NCI-H1694 (cell line): ENCODE data around the gene ZBTB32.

ENCODE experiments used
- DNase-seq: peaks from one replicate; lab custom pipeline; 2025; lab: John Stamatoyannopoulos, UW

Gene ZBTB32

DNA sequence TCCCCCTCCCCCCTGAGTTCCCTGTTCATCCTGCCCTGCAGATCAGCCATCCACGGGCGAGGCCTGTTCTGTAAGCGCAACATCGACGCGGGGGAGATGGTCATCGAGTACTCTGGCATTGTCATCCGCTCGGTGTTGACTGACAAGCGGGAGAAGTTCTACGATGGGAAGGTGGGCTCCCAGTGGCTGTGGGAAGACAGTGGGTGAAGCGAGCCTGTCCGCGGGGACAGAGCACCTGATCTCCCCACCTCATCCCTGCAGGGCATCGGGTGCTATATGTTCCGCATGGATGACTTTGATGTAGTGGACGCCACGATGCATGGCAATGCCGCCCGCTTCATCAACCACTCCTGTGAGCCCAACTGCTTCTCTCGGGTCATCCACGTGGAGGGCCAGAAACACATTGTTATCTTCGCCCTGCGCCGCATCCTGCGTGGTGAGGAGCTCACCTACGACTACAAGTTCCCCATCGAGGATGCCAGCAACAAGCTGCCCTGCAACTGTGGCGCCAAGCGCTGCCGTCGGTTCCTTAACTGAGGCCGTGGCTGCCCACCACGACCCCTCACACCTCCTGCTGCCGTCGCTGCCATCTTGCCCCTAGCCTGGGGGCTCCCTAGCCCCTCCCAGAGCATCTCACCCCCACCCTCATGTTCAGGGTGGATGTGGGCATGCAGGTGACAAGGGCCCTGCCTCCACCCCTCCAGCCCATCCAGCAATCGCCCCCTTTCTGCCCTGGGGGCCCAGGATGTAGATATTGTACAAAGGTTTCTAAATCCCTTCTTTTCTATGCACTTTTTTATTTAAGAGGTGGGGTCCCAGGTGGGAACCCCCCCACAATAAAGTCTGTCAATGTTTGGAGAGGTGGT, 33.9 kb downstream of the ZBTB32 start:
- no peak for DNase-seq

GRCh38 chr19:35738887-35739229, 34.5 kb downstream of the ZBTB32 start:
- no peak for DNase-seq

- DNase-seq, result no peak
Measured at GRCh38 chr19:35739275-35740107, 35.1 kb downstream of the ZBTB32 start.

DNA sequence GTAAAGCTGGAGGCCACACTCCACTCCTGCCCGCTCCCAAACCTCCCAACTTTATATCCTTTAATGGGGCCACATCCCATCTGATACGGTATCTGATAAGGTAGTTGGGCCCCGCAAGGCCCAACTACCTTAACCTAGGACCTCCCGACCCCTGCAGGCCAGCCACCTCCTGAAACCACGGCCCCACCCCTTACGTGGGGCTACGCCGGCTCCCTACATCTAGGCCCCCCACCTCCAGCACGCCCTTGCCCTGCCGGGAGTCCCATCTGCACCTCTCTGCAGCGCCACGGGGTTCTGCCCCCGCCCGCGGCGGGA, 35.7 kb downstream of the ZBTB32 start:
- DNase-seq, result no peak

- DNase-seq, result peak; percentile 98
Measured at GRCh38 chr19:35740423-35741202, 36.3 kb downstream of the ZBTB32 start.

DNA sequence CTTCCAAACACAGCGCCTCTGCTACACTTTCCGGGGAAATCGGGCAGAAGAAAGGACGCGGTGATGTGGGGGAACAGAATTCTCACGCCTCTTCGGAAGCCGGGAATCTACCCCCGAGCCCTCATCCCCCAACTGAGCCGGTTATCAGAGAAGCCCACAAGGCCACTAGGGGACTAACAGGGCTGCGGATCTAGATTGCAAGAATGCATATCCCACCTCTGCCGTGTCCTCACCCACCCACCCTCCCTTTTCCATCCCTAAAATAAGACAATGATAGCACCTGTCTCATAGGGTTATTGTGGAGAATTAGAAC, 36.8 kb downstream of the ZBTB32 start:
- no peak for DNase-seq

DNA sequence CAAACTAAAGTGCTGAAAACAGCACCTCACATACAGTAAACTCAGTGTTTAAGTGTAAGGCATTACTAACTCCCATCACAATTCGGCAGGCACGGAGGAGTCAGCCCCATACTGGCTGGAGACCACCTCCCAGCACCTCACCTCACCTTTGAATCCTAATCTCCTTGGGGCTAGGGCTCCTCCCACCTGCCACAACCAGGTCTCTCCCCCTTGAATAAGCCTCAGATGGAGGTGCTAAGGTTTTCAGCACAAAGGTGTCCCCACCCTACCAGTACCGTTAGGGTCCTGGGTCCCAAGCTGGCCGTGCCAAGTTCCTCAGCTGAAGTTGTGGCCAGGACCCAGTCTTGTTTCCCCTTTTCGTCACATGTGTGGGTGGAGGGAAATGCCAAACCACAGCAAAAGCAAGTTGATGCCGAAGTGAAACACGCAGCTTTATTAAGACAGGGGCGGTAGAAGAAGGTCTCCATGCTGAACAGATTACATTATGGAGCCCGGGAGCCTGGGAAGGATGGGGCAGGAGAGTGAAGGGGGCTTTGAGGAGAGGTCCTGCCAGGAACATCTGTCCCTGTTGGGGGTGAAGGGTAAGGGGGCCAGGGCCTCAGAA, 37.9 kb downstream of the ZBTB32 start, which contains the start of gene IGFLR1:
Gene IGFLR1, minus strand, starts transcription at position 332 of the 604 bp plus-strand sequence. CDS start 1,272 bp downstream, outside the sequence.
- no peak for DNase-seq

GRCh38 chr19:35743640-35744429, 39.5 kb downstream of the ZBTB32 start:
- no peak for DNase-seq

- DNase-seq, result peak; percentile 97
Measured at GRCh38 chr19:35744430-35745327, 40.3 kb downstream of the ZBTB32 start.

- DNase-seq, result peak; percentile 99
Measured at GRCh38 chr19:35745328-35746086, 41.1 kb downstream of the ZBTB32 start, which contains the start of the genes PSENEN and U2AF1L4. Gene PSENEN (plus strand): TSS chr19:35745651. CDS start chr19:35745931, 280 bp downstream. Gene U2AF1L4 (minus strand): TSS chr19:35745418. CDS start chr19:35745391, 27 bp downstream.

DNA sequence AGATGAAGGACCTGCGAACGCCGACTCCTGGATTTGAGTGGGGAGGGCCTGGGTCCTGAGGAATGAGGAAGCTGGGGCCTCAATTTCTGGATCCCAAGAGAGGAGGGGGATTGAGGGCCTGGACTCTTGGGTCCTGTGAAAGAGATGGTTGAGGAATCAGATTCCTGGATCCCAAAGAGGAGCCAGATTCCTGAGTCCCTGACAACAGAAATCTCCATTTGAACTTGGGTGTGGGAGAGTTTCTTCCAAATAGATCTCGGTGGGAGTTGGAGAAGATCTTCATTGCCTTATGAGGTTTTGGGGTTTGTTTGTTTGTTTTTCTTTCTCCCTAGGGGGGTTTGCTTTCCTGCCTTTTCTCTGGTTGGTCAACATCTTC, 41.7 kb downstream of the ZBTB32 start:
- no peak for DNase-seq

GRCh38 chr19:35746531-35746930, 42.2 kb downstream of the ZBTB32 start:
- DNase-seq, result no peak

- peak; percentile 99 for DNase-seq
Measured at GRCh38 chr19:35748106-35749020, 44.0 kb downstream of the ZBTB32 start, which contains the start of gene LIN37. Gene LIN37 (plus strand): TSS chr19:35748576. CDS start chr19:35748725, 149 bp downstream.

DNA sequence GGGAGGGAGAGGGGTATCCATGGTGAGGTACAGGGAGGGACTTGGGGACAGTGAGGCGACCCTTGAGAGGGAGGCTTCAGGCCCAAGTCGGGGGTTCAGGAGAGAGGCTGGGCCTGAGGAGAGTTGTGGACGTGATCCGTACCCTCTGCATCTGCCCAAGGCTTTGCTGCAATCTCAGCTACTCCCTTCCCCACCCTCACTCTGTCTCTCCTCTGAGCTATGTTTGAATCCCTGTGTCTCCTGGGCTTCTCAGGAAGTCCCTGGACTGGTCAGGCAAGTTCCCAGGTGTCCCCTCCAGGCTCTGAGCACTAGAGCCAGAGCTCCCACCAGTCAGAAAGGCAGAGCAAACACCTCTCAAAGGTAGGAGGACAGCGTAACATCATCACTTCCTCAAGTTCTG, 45.8 kb downstream of the ZBTB32 start:
- DNase-seq, result no peak

DNA sequence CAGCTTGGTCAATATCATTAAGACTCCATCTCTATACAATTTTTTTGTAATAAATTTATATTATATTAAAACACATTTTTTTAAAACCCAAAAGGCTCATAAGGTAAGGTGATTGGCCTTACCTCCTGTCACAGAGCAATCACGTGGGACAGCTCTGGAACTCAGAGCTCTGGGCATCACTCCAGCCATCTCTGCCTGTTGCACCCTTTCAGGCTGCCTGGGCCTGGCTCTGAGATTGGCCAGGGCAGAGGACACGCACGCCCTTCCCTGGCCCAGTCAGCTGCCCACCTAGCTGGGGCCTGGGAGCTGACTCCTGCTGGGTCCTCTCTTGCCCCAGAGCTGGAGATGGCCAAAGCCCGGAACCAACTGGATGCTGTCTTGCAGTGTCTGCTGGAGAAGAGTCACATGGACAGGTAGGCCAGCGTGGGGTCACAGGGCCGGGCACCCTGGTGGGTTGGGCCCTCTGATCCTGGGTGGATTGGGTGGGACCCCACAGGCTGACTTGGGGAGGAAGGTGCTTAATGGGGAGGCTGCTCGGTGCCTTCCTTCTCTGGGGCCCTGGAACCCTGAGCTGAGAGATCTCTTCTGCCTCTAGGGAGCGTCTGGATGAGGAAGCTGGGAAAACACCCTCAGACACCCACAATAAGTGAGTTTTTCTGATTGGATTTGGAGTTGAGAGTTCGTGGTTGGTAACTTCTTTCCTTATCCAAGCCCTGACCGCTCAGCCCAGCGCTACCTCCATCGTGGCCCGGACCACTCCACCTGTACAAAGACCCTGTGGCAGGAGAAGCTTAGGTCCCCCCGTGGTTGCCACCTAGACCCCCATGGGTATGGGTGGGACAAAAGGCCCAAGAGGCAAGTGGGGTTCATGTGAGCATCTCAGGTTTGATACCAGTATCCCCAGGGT, 47.7 kb downstream of the ZBTB32 start:
- no peak for DNase-seq

- DNase-seq, result no peak
Measured at GRCh38 chr19:35752746-35753350, 48.5 kb downstream of the ZBTB32 start.
